Measurements from ENCODE around the gene SLC26A3.

SLC26A3 gene

DNA sequence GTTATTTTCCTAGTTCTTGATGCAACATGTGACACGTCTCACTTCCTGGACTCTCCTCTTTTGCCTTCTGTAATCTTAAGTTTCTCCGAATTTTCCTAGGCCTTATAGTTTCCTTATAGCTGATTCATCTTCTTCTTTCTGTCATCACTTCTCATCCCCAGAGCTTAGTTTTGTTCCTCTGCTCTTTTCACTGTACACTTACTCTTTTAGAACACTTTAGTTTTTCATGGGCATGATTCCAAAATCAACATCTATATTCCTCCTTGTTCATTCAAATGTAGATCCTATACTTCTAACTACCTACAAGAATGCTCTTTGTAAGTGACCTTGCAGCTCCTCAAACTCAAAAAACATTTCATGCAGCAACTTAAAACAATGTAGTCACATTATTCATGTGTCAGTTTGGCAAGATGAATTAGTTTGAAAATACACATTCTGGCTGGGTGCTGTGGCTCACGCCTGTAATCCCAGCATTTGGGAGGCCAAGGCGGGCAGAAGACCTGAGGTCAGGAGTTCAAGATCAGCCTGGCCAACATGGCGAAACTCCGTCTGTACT lies 13.1 kb upstream of the SLC26A3 start:
- no peak for DNase-seq (ENCODE audit: low read depth)

DNA sequence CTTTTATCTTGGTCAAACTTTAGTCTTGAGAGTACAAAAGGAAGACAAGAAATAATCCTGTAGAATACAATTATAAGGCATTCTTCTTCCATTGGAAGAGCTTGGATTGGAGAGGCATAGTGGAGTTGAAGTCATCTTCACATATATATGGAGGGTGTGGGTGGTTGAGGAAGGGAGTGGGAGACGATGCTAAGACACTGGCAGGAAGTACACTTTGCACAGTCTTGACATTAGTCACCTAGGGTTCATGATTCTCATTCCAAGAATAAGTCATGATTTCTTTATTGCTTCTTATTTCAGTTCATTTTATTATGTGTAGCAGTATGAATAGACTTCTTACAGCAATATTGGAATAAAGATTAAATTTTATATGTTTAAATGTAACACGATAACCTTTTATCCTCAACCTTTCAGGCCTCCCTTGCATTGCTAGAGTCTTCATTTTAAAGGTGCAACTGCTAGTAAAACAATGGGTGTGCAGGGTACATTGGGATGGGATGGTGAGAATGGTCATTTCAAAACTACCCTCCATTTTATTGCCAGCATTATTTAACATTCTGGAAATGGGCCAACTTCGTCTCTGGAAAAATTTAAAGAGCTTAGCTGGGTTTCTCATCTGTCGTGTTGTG lies 12.3 kb upstream of the SLC26A3 start:
- DNase-seq (ENCODE audit: low read depth): no peak

DNA sequence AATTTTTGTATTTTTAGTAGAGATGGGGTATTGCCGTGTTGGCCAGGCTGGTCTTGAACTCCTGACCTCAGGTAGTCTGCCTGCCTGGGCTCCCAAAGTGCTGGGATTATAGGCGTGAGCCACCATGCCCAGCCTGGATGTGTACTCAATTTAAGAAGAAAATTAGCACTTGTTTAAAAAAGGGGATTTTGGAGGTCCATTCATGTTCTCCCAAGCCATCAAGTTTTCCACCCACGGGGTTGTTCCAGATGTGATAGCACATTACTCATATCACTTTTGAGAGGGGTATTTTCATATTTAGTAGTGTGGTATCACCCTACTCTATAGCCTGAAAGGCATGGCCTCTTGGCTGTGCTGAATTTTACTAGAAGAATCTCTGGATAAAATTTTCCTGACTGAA lies 10.5 kb upstream of the SLC26A3 start:
- DNase-seq (ENCODE audit: low read depth): no peak

DNA sequence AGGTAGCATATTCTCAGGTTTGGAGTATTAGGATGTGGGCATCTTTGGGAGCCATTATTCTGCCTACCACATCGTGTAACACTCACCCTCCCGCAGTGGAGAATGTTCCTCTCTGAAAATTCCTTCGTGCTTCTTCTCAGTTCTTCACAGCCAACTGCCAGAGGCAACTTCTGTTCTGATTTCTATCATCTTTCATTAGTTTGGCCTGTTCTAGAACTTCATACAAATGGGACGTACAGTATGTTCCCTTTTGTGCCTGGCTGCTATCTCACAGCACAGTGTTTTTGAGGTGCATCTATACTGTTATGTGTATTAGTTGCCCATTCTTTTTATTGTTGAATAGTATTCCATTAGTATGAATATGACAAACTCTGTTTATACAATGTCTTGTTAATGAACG lies 8.9 kb upstream of the SLC26A3 start:
- DNase-seq (ENCODE audit: low read depth): no peak

DNA sequence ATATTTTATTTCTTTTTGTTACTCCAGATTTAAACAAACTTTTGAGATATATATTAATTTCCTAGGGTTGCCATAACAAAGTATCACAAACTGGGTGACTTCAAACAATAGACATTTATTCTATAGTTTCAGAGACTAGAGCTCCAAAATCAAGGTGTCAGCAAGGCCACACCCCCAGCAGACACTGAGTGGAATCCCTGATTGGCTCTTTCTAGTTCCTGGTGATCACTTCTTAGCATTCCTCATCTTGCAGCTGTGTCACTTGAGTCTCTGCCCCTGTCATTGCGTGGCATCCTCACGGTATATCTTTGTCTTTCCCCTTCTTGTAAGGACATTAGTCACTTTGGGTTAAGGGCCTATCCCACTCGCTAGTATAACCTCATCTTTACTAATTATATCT lies 7.6 kb upstream of the SLC26A3 start:
- no peak for DNase-seq (ENCODE audit: low read depth)

DNA sequence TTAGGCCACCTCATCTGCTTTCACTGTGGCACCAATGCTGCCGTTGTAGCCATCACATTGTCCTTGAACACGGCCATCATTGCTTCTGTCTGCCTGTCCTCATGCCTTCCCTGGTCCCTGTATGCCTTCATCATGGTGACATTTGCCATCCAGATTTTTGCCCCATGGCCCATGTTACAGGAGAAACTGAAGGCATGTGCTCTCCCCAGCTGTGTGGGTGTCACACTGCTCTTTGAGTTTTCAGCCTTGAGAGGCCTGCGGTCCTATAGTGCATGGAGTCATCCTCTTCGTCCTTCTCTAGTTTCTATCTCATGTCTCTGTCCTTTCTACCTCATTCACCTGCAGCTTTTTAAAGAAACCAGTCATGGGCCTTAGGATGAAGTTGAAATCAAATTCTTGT lies 6.2 kb upstream of the SLC26A3 start:
- no peak for DNase-seq (ENCODE audit: low read depth)

DNA sequence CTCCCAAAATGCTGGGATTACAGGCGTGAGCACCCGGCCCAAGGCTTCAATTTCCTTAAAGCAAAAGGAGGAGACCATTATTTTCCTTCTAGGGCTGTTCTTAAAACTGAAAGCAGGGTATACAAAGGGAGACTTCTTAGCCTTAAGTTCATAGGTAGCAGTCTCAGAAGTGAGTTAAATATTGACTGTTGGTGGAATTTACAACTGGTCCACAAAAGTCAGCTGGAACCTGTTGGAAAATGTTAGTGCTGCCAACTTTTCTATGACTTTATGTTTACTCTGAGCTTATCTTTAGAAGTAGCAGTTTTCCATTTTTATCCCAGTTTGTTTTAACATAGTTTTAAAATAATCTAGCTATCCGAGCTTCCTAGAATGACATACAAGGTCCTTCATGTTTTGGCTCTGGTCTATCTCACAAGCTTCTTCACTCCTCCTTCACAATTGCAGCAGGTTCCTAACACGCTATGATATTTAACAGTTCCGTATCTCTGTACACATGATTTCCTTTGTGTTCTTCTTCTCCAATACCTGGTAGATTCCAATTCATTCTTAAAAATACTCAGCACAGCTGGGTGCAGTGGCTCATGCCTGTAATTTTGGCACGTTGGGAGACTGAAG lies 3.3 kb downstream of the SLC26A3 start:
- DNase-seq (ENCODE audit: low read depth): no peak

DNA sequence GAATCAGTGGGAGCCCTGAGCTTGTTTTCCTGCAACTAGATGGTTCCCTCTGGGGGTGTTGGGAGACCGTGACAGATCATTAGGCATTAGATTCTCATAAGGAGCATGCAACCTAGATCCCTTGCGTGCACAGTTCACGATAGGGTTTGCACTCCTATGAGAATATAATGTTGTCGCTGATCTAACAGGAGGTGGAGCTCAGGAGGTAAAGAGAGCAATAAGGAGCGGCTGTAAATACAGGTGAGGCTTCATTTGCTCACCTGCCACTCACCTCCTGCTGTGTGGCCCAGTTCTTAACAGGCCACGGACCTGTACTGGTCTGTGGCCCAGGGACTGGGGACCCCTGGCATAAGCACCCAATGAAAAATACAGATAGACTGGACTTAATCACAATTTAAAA lies 10.7 kb downstream of the SLC26A3 start:
- no peak for DNase-seq (ENCODE audit: low read depth)

DNA sequence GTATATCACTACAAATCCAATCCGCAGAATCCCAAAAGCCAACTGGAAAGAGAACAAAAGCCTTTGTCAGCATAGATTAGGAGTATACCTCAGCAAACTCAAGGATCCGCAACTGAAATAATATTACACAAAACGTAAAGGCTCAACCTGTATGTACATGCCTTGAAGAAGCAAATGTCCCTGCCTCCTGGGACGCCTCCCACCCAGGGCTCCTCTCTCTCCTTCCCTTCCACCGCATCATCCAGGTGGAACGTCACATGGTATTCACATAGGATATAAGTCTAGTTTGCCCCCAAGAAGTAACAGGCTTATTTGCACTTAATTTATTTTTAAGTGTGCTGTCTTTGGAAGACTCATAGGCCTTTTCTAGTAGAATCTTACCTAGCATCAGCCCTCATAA lies 13.4 kb downstream of the SLC26A3 start:
- no peak for DNase-seq (ENCODE audit: low read depth)

DNA sequence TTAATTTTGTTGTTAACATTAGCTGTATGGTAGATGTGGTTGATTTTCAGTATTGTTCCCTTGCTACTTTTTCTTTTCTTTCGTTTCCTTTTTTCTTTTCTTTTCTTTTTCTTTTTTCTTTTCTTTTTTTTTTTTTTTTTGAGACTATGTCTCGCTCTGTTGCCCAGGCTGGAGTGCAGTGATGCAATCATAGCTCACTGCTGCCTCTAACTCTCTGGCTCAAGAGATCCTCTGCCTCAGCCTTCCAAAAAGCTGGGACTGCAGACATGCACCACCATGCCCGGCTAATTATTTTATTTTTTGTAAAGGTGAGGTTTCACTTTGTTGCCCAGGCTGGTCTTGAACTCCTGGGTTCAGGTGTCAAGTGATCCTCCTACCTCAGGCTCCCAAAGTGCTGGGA lies 14.4 kb downstream of the SLC26A3 start:
- no peak for DNase-seq (ENCODE audit: low read depth)

DNA sequence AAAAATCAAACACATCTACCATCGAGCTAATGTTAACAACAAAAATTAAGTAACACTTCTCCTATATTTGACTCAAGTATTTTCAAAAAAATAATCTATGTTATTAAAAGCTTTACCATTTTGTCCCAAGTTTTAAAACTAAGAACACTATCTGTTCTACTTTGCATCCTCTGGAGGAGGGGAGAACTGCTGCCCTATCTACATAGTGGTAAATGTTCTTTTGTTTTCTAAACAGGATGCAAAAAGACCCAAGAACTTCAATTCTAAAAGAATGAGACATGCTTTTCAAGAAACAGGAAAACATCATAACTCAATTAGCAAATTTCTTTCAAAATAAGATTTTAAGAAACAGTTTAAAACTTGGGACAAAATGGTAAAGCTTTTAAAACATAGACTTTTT lies 14.8 kb downstream of the SLC26A3 start:
- DNase-seq (ENCODE audit: low read depth): no peak

DNA sequence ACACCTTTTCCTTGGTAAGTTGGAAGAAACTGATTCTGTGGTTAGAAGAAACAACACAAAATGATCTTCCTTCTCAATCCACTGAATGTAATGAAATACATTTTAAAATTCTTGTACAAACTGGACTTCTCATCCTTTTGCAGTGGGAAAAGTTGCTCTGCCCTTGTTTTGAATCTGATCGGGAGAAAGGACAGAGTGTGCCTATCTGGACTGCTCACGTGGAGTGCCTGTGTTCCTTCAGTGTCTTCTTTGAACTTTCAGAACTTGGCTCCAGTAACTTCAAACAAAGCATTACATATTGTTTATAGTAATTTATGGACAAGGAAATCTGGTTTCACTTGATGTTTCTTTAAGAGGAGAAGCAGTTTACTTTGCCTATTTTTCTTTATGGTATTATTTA lies 17.1 kb downstream of the SLC26A3 start:
- no peak for DNase-seq (ENCODE audit: low read depth)

DNA sequence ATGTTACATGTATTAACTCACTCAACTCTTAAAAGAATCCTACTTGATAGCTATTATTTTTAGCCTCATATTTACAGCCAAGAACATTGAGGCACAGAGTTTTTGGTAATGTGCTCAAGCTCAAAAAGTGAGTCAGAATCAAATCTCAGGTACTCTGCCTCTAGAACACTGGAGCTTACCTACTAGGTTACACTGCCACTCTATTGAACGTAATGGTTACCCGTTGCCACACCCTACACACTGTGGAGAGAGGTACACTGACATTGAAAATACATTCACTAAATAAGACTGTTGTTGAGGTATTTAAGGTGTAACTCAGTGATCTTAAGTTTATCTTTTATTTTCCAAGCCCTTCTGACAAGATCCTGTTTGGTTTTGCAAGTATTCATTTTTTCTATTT lies 17.9 kb downstream of the SLC26A3 start:
- no peak for DNase-seq (ENCODE audit: low read depth)

DNA sequence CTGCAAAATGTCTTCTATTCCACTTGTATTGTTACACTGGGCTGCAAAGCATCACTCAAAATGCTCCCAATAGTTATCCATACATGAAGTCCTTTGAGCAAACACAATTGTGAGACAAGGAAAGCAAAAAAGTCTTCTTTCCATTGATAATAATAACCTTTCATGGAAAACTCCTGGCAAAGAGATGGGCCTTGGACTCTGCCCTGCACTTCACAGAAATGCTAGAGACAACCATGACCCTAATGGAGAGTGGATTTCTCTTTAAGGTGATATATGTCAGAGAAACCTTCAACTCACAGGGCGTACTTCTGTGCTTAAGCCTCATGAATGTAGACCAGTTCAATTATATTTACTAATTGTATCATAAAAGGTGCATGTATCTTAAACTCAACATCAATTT lies 19.4 kb downstream of the SLC26A3 start:
- no peak for DNase-seq (ENCODE audit: low read depth)

DNA sequence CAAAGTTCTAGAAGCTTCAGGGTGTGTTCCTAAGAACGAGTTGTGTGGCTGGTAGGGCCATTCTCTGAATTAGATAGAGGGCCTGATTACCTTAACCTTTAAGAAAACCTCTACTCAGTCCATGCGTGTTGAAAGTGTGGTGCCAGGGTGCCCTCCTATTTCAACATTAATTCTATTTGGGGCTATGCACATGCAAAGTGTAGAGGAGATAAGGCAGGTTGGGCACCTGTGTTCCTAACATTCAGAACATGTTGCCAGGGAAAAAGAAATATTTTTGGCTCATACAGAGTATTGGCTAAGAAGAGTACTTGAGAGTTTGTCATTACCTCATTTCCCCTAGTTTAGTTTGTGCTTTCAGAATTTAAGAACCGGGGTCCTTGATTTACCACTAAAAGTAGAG lies 20.6 kb downstream of the SLC26A3 start:
- DNase-seq (ENCODE audit: low read depth): no peak

DNA sequence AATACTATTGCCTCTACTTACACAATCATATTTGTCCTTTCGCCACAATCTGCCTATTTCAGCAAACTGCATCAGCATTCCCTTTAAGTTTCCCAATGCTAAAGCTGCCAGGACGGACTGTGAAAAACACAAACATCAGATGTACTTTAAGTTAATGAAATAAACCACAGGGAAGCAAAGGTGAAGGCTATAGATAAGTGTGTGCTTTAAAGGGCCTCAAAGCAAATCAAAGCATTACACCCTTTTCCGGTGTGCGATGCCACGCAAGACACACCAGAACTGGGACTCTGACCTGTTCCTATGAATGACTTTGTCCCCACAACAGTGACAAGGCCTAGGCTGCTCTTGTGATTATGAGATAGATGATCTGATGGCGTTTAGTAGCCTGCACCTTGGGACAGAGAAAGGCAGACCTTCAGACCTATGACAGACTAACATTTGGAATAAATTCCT lies 23.4 kb downstream of the SLC26A3 start:
- DNase-seq (ENCODE audit: low read depth): no peak

DNA sequence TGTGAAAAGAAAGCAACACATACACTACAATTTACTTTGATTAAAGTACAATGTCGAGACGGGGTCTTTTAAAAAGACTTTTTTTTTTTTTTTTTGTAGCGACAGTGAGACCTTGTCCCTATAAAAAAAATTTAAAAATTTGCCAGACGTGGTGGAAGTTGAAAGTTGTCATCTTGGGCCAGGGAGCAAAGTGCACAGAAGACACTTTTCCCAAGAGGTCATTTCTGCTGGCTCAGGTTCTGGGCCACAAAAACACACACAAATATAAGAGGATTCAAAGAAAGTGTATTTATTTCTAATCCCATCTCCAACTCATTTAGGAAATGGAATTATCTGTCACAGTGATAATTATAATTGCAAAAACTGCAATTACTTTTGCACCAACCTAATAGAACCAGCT lies 24.7 kb downstream of the SLC26A3 start:
- DNase-seq (ENCODE audit: low read depth): no peak

DNA sequence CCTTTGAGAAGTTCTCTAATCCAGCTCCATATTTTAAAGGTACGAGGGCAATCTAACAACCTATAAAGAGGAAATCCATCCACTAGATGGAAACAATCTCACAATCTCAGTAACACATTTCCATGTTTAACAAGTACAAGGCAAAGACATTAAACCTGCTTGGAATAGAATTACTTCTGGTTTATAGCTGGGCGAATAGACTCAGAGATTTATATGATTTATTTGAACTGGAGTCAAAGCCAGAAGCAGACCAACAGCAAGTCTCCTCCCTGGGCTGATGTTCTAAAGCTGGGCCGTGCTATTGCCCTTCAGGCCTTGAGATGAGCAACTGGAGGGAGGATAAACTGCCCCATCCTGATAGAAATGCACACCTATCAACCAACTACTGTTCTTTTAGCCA lies 25.3 kb downstream of the SLC26A3 start:
- DNase-seq (ENCODE audit: low read depth): no peak

DNA sequence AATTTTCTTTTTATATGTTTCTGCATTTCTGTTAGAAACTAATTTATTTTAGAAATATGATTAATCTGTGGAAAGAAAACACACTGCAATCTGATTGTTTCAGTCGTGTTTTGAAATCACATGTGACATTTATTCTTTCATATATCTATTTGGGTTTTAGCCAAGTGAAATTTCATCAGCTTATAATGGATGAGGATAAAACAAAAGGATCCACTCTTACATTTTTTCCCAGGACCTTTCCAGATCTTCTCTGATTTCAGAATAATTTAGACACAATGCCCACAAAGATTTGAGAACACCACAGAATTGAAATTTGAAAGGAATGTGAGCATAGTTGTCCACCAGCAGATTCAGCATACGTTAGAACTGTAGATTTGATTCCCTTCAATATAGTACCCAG lies 30.0 kb downstream of the SLC26A3 start:
- DNase-seq (ENCODE audit: low read depth): no peak

DNA sequence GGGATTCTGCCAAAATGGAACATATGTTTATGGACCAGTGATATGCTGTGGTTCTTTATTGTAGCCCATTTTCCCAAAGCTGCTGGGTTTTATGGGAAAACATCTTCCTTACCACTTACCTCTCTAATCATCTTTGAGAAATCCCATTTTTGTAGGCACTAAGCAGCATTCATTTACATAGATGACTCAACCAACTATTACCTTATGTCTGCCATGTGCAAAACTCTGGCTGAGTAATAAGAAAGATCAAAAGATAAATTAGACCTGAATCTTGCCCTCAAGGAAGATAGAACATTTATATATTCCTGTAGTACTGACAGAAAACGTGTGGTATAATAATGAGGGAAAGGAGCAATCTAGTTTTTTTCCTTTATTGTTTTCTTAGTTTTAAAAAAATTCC lies 34.8 kb downstream of the SLC26A3 start:
- no peak for DNase-seq (ENCODE audit: low read depth)

DNA sequence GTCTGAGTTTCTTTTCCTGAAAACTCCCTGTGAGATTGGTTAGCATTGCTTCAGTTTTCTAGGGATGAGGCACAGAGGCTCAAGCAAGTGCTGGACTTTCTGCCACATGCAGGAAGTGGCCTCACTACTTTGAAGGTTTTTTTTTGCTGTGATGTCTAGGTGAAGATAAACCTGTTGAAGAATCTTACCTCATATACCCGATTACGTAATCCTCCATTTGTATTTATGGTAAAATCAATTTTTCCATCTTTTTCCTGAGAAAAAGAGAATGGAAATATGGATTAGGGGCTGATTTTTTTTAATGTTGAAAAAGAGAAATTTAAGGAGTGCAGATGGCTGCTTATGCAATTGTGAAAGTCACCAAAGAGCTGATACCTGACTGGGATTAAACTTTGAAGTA lies 35.6 kb downstream of the SLC26A3 start:
- DNase-seq (ENCODE audit: low read depth): no peak

DNA sequence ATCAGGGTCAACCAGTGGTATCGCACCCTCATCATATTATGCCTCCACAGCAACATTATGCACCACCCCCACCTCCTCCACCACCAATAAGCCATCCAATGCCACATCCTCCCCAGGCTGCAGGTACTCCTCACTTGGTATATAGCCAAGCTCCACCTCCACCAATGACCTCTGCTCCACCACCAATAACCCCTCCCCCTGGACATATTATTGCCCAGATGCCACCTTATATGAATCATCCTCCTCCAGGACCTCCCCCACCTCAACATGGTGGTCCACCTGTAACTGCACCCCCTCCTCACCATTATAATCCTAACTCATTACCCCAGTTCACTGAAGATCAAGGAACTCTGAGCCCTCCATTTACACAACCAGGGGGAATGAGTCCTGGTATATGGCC lies 44.4 kb downstream of the SLC26A3 start:
- no peak for DNase-seq (ENCODE audit: low read depth)

DNA sequence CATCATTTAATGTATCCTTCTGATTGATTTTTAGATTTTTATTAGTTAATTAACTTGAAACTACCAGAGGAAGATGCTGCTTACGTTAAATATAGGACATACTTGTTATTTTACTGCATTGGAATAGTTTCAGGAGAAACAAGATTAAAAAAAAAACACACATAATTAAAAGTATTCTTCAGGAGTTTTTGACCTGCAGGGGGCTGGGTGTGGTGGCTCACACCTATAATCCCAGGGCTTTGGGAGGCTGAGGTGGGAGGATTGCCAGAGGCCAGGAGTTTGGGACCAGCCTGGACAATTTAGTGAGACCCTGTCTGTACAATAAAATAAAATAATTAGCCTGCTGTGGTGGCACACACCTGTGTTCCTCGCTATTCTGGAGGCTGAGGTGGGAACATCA lies 48.4 kb downstream of the SLC26A3 start:
- DNase-seq (ENCODE audit: low read depth): no peak

DNA sequence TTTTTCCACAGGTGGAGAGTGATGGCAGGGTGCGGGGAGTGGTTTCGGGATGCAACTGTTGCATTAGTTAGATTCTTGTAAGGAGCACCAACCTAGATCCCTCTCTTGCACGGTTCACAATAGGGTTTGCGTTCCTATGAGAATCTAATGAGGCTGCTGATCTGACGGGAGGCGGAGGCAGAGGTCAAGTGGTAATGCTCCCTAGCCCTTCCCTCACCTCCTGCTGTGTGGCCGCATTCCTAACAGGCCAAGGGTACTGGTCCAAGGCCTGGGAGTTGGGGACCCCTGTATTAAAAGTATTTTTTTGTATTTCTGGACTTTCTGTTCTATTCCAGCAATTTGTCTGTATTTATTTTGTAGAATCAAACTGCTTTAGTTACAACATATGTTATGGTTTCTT lies 51.9 kb downstream of the SLC26A3 start:
- no peak for DNase-seq (ENCODE audit: low read depth)

Measured in T follicular helper cell (primary cell).